Measurements from ENCODE around the gene IPCEF1.

Gene IPCEF1

GRCh38 chr6:154230910-154231595 is 125.5 kb downstream of the IPCEF1 start:
- no peak overlapping the region for H3K9ac ChIP-seq (ENCODE audit: low read depth, low read length, poor library complexity, severe bottlenecking)
- peak overlapping the region; percentile 76 for H2AFZ ChIP-seq (ENCODE audit: low read length)
- no peaks in the 10 kb centered on the region for H4K20me1 ChIP-seq (ENCODE audit: insufficient read depth, low read length, poor library complexity, severe bottlenecking)
- 0 out of 2 replicates have a peak, but pooled peaks cover 3% of the 10 kb centered on the region for H3K79me2 ChIP-seq (ENCODE audit: insufficient read depth, low read length)
- H3K4me2 ChIP-seq (ENCODE audit: low read depth, low read length, poor library complexity, severe bottlenecking), result peak overlapping the region; percentile 65
- no peaks in the 10 kb centered on the region for H3K27me3 ChIP-seq (ENCODE audit: insufficient read depth, low read length, poor library complexity, severe bottlenecking)
- H3K9me2 ChIP-seq (replicated peaks; ENCODE audit: low read depth, low read length), result no peaks in the 10 kb centered on the region
- H3K36me3 ChIP-seq (ENCODE audit: insufficient read depth, low read length), result no peaks in the 10 kb centered on the region
- TF ChIP-seq EZH2phosphoT487 (IDR thresholded peaks at IDR 0.05; ENCODE audit: borderline replicate concordance) (no peak), CTCF (conservative IDR thresholded peaks at IDR 0.05; ENCODE audit: low read length) (no peak)
- H3K9me3 ChIP-seq (ENCODE audit: insufficient read depth, low read depth, low read length), result no peaks in the 10 kb centered on the region
- H3K4me1 ChIP-seq (ENCODE audit: insufficient read depth, low read length, poor library complexity, severe bottlenecking), result peaks cover 45% of the 10 kb centered on the region
- no peaks in the 10 kb centered on the region for H3F3A ChIP-seq (ENCODE audit: low read depth)
- H3K4me3 ChIP-seq (ENCODE audit: low read length, poor library complexity, severe bottlenecking), result peak overlapping the region; percentile 46

- H2AFZ ChIP-seq (ENCODE audit: low read length), result peak overlapping the region; percentile 15; the same call in 1 of the 2 replicates
- H3K4me1 ChIP-seq (ENCODE audit: insufficient read depth, low read length, poor library complexity, severe bottlenecking), result peaks cover 45% of the 10 kb centered on the region
- peak overlapping the region; percentile 65 for H3K4me2 ChIP-seq (ENCODE audit: low read depth, low read length, poor library complexity, severe bottlenecking)
Observed at GRCh38 chr6:154230393-154230792, 126.2 kb downstream of the IPCEF1 start.

DNA sequence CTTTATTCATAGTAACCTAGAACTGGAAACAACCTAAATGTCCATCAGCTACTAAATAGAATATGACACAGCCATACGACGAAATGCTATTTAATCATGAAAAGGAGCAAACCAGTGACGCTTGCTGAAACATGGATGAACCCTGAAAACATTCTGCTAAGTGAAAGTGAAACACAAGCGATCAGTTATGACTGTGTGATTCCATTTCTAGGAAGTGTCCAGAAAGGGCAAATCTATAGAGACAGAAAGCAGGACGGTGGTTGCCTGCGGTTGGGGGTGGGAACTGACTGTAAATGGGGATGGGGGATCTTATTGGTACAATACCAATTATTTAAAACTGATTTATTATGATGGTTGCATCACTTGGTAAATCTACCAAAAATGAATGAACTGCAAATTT is 126.8 kb downstream of the IPCEF1 start:
- Histone ChIP-seq H2AFZ (ENCODE audit: low read length) (peak overlapping the region; percentile 15; the same call in 1 of the 2 replicates), H3K4me3 (ENCODE audit: low read length, poor library complexity, severe bottlenecking) (peak overlapping the region; percentile 27), H3K9me2 (replicated peaks; ENCODE audit: low read depth, low read length) (no peaks in the 10 kb centered on the region), H3K9ac (ENCODE audit: low read depth, low read length, poor library complexity, severe bottlenecking) (no peak overlapping the region), H3K4me1 (ENCODE audit: insufficient read depth, low read length, poor library complexity, severe bottlenecking) (peaks cover 45% of the 10 kb centered on the region), H4K20me1 (ENCODE audit: insufficient read depth, low read length, poor library complexity, severe bottlenecking) (no peaks in the 10 kb centered on the region), H3K9me3 (ENCODE audit: insufficient read depth, low read depth, low read length) (no peaks in the 10 kb centered on the region), H3K36me3 (ENCODE audit: insufficient read depth, low read length) (no peaks in the 10 kb centered on the region), H3K27me3 (ENCODE audit: insufficient read depth, low read length, poor library complexity, severe bottlenecking) (no peaks in the 10 kb centered on the region), H3F3A (ENCODE audit: low read depth) (no peaks in the 10 kb centered on the region), H3K4me2 (ENCODE audit: low read depth, low read length, poor library complexity, severe bottlenecking) (peak overlapping the region; percentile 65), H3K79me2 (ENCODE audit: insufficient read depth, low read length) (0 out of 2 replicates have a peak, but pooled peaks cover 3% of the 10 kb centered on the region)
- no peak for TF ChIP-seq CTCF (conservative IDR thresholded peaks at IDR 0.05; ENCODE audit: low read length)
- no peak for TF ChIP-seq EZH2phosphoT487 (IDR thresholded peaks at IDR 0.05; ENCODE audit: borderline replicate concordance)

More at GRCh38 chr6:154230393-154230792, 126.2 kb downstream of the IPCEF1 start:
- no peaks in the 10 kb centered on the region for H3K9me2 ChIP-seq (replicated peaks; ENCODE audit: low read depth, low read length)
- H3K79me2 ChIP-seq (ENCODE audit: insufficient read depth, low read length), result 0 out of 2 replicates have a peak, but pooled peaks cover 3% of the 10 kb centered on the region
- H3K4me3 ChIP-seq (ENCODE audit: low read length, poor library complexity, severe bottlenecking), result peak overlapping the region; percentile 27
- H4K20me1 ChIP-seq (ENCODE audit: insufficient read depth, low read length, poor library complexity, severe bottlenecking), result no peaks in the 10 kb centered on the region
- H3F3A ChIP-seq (ENCODE audit: low read depth), result no peaks in the 10 kb centered on the region
- no peaks in the 10 kb centered on the region for H3K9me3 ChIP-seq (ENCODE audit: insufficient read depth, low read depth, low read length)
- no peak overlapping the region for H3K9ac ChIP-seq (ENCODE audit: low read depth, low read length, poor library complexity, severe bottlenecking)
- TF ChIP-seq CTCF (conservative IDR thresholded peaks at IDR 0.05; ENCODE audit: low read length) (no peak), EZH2phosphoT487 (IDR thresholded peaks at IDR 0.05; ENCODE audit: borderline replicate concordance) (no peak)
- H3K36me3 ChIP-seq (ENCODE audit: insufficient read depth, low read length), result no peaks in the 10 kb centered on the region
- H3K27me3 ChIP-seq (ENCODE audit: insufficient read depth, low read length, poor library complexity, severe bottlenecking), result no peaks in the 10 kb centered on the region
